Posterior cingulate gyrus (tissue), 11 donors: ENCODE results near the gene SLC24A3.

ENCODE experiments used
- DNase-seq, 10 donors: peaks; one replicate each; pipeline versions ENCODE4 v3.0.0 to v3.0.0-alpha.2; 2020 to 2021; ENCODE audit warnings: mixed read lengths in 3 of 10
- intact Hi-C: fragments of 100-400 bp; cut with DNase I; formaldehyde crosslinking; loops from one replicate; pipeline ENCODE4 v1.15.1; 2023

The SLC24A3 gene

GRCh38 chr20:19376451-19377229 lies 164.2 kb downstream of the SLC24A3 start:
- peak in 5 of 10 donors; percentile 15 to 83 (median 25) for DNase-seq
- intact Hi-C loops: no loop called here

DNA sequence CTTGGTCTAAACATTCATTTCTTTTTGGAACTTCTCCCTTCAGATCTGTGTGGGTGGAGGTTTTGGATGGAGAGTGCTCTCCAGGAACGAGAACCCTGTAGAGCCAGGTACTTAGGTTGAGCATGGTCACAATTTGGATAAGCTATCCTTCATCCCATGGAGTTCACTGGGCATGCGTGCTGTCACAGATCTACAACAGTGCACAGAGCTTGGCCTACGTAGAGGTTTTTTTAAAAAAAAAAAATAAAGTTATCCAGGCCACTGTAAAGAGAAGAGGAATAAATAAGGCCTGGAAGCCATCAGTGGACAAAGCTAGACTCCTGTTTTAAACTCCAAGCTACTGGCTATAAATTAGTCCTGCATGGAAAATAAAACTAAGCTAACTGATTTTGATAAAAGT lies 165.6 kb downstream of the SLC24A3 start:
- DNase-seq: no peak
- intact Hi-C loops: no loop called here

GRCh38 chr20:19380211-19380610 lies 167.8 kb downstream of the SLC24A3 start:
- intact Hi-C loops: no loop called here
- DNase-seq: no peak

DNA sequence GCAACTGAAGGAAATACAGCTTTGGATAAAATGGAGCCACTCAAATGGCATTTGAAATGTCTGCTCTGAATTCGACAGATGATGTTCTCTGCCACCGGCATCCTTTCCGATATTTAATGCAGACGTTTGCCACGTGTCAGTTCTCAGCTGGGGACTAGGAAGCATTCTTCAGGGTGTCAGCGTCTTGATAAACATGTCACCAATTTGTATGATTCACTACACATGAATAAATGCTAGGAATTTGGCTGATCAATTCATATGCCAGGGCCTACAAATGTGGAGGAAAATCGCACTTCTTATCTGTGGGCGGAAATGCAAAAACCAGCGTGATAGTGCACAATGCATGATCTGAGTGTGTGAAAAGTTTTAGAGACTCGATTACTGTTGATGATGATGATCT lies 169.5 kb downstream of the SLC24A3 start:
- intact Hi-C loops: no loop called here
- DNase-seq: no peak

DNA sequence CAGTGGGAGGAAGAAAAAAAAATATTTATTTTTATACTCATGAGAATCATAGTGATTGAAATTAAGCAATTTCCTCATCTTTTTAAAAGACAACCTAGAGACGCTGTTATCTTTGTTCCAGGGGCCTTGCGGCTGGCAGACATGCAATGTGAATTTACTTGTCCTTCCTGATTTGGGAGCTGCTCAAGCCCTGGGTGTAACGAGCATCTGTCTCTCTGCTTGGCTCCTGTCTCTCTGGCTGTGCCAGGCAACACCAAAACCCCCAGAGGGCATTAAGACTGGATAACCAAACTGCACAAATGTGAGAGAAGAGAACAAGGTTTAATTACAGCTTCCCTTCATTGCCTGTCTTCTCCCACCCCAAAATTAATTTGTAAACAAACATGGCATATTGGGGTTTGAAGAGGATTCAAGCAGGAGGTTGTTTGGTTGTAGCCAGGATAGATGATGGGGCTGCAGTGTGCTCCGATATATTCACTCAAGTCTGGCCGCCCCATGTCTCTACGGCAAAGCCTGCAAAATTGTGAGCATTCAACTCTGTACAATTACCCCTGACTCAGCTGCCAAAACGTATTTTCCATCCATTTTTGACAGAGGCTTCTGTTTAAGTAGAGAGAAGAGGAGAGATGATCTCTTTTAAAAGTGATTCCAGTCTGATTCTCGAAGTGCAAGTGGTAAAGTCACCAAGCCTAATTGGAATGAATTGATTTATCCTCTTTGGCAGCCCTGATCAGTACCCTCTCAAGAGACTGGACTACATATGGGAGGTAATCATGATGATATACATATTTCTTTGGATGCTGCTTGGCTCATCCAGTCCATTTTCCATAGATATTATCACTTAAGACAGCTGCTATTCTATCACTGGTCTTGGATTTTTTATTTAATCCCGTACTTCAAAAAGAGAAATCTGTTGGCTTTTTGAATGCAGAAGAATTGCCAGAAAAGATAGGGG lies 170.2 kb downstream of the SLC24A3 start:
- intact Hi-C loops: no loop called here
- no peak for DNase-seq

DNA sequence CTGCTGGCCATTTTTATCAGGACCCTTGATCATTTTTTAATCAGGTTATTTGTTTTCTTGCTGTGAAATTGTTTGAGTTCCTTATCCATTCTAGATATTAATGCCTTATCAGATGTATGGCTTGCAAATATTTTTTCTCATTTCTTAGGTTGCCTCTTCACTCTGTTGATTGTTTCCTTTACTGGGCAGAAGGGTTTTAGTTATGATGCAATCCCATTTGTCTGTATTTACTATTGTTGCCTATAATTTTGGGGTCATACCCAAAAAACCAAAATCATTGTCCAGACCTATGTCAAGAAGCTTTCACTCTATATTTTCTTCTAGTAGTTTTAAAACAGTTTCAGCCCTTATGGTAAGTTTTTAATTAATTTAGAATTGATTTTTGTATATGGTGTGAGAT lies 172.5 kb downstream of the SLC24A3 start:
- no peak for DNase-seq
- intact Hi-C loops: no loop called here

GRCh38 chr20:19387251-19387650 lies 174.8 kb downstream of the SLC24A3 start:
- DNase-seq: no peak
- intact Hi-C loops: no loop called here

- DNase-seq: no peak
- intact Hi-C loops: no loop called here
These were observed 180.1 kb downstream of the SLC24A3 start for GRCh38 chr20:19392344-19393130.

- no peak for DNase-seq
These were observed 184.1 kb downstream of the SLC24A3 start for GRCh38 chr20:19396460-19397081.

GRCh38 chr20:19397226-19397625 lies 184.8 kb downstream of the SLC24A3 start:
- no peak for DNase-seq
- intact Hi-C loops: no loop called here

More at GRCh38 chr20:19396460-19397081, 184.1 kb downstream of the SLC24A3 start:
- intact Hi-C loops: no loop called here

DNA sequence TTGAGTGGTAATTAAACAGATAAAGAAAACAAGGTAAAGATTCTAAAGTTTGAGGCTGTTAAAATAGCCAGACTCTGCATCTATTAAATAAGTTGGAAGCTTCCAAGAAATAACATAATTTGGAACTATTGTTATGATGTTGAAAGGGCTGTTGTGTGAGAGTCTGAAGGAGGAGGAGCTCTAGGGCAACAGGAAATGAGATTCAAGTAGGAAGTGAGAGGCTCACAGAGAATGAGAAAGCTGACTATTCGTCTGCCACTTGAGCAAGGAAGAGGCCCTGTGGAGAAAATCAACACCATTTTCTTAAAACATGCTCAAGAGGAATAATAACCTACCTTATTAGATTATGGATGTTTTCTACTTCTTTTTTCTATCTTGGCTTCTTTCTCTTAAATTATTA lies 185.2 kb downstream of the SLC24A3 start:
- no peak for DNase-seq
- intact Hi-C loops: no loop called here

DNA sequence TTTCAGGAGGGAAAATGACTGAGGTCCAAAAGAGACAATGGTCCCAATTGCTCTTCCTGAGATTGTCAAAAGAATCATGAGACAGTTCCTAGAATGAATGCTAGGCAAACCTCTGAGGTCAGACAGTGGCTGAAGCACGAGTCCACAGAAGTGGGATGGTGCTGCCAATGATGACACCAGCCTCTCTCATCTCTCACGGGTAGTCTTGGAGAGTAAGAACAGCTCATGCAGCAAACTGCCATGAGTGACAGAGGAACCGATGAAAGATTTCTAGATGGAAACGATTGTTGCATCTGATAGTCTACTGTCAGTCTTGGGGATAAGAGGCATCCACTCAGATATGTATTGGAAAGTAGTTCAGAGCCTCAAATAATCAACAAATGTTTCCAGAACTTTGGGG lies 188.7 kb downstream of the SLC24A3 start:
- no peak for DNase-seq
- intact Hi-C loops: no loop called here

DNA sequence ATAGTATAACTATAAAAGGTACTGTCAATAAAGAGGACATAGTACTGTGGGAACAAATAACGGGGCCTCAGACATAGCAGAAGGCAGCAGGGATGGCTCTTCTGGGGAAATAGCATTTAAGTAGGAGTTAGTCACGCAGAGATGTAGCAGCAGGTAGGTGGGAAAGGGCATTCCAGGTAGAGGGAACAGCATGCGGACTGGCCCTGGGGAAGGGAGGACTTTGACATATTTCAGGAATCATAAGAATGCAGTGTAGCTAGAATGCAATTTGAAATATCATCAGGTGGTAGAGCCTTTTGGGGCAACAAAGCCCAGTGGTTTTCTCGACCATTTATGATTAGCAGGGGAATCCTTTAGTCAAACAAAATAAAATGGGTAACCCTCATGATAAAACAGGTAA lies 191.1 kb downstream of the SLC24A3 start:
- intact Hi-C loops: no loop called here

DNA sequence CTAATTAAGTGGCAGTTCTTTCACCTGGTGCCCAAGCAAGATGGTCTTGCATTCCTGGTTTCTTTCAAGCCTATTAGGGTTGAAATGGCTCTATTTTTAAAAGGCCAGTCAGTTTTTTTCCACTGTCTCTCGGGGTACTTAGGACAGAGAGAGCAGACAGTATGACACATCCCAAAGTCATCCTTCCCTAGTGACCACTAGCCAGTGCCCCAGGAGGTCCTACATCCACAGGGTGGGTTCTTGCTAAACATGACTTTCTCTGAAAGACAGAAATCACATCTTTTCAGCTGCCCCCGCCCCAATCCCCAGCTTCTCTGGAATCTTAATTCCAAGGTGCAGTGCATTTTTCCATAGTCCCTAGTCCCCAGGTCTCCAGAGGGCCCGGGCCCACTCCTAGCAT lies 192.4 kb downstream of the SLC24A3 start:
- no peak for DNase-seq

More for the DNA sequence above, 191.1 kb downstream of the SLC24A3 start:
- no peak for DNase-seq

DNA sequence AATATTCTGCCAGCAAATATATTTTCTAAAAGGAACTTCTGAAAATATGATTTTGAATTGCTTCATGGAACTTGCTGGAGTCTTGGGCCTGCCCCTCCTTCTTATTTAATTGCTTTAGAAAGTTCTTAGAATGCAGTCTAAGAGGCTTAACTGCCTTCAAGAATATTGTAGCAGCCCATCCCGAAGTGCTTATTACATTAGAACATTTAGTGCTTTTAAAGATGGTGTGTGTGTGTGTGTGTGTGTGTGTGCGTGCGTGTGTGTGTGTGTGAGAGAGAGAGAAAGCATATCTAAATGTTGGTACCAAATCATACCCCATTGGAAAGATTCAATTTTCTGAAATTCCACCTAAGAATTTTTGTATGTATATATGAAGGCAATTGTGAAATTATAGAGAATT lies 193.5 kb downstream of the SLC24A3 start:
- DNase-seq: no peak
- intact Hi-C loops: no loop called here

More for the DNA sequence above, 192.4 kb downstream of the SLC24A3 start:
- intact Hi-C loops: no loop called here

GRCh38 chr20:19406381-19406780 lies 193.9 kb downstream of the SLC24A3 start:
- no peak for DNase-seq
- intact Hi-C loops: no loop called here

DNA sequence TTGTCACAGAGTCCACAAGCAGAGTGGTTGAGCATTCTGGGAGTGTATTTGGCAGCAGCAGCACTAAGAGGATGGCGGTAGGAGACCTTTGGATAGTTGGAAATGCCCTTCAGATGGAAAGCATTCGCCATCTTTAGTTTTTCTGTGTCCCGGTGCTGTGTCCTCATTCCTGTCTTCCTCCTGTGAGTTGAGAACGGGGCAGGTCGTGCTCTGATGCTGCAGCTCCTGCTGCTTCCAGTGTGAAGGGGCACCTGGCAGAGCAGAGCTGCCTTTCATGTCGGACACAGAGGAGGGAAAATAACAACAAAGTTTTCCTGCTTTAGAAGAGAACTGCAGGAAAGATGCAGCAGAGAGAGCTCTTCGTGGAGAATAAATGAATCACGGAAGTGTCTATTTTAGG lies 194.8 kb downstream of the SLC24A3 start:
- DNase-seq: no peak
- intact Hi-C loops: no loop called here

- intact Hi-C loops: no loop called here
- DNase-seq: no peak
These were observed 195.3 kb downstream of the SLC24A3 start for GRCh38 chr20:19407736-19408135.

DNA sequence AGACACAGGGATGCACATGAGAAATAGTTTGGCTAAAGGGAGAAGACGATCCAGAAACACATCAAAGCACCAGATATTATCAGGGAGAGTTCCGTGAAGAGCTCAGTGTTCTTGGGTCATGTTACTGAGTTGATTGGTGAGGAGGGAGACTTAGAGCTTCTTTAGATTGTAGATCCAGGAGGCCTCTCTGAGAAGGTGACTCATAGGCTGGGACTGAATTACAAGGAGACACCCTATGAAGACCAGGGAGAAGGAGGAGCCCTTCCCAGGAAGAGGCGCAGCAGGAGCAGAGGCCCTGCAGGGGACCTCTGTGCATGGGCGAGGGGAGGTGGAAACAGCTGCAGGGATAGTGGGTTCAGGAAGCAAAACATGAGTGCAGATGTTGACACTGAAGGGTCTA lies 196.5 kb downstream of the SLC24A3 start:
- intact Hi-C loops: no loop called here
- DNase-seq: no peak

DNA sequence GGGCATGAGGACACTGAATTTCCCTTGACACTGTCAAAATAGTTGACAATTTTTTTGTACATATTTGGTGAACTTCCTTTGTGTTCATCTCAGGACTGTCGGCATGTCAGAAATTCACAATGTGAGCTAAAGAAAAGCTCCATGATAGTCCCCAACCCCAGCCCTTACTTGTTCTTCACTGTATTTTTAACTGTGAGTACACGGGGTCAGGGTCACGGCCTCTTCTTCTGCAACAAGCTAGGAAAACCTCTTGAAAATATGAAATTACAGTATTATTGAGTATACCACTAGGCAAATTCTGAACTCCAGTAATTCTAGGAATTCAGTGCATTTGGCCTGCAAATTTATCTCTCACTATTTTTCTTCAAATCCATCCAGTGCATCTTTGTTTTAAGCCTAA lies 199.4 kb downstream of the SLC24A3 start:
- intact Hi-C loops: no loop called here
- no peak for DNase-seq
